Measurements from ENCODE around the gene MAPKAP1.
"Not testable (repeated sequence)": the region's sequence is repeated elsewhere in the genome, so short reads cannot be mapped to it uniquely, and the experiment has no call there.

MAPKAP1 gene

DNA sequence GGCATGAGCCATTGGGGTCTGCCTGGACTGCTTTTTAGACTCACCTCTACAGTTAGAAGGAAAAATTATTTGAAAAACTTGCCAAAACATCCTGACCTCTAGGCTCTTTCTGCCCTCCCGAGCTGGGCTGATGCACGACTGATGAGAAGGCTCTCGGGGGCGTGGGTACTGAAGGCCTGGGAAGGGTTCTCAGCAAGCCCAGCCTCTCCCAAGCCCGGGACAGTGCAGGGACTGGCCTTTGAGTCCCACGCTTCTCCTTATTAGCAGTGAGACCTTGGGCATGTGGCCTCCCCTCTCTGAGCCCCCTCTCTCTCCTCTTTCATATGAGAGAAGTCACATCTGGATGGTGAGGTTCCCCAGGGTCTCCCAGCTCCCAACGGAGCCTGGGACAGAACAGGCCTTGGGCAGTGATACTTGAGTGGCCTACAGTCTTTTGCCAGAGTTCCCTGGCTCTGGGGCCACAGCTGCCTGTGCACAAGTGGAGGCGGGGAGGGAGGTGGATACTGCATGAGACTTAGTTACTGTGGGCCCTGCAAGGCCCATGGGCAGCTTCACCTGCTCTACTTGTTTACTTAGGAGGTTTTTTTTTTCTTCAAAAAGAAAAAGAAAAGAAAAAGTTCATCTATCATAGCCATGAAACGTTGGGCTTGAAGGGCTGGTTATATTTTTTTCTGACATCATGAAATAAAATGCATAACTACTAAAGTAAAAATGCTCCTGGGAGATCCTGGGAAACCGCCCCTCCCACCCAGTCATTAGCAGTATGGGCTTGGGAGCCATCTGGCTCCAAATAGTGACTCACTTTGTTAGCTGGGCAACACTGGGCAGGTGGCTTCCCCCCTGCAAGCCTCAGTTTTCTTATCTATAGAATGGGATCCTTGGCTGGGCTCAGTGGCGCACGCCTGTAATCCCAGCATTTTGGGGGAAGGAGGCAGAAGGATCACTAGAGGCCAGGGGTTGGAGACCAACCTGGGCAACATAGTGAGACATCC is 306.0 kb downstream of the MAPKAP1 start:
- TF ChIP-seq, protein P1, sequence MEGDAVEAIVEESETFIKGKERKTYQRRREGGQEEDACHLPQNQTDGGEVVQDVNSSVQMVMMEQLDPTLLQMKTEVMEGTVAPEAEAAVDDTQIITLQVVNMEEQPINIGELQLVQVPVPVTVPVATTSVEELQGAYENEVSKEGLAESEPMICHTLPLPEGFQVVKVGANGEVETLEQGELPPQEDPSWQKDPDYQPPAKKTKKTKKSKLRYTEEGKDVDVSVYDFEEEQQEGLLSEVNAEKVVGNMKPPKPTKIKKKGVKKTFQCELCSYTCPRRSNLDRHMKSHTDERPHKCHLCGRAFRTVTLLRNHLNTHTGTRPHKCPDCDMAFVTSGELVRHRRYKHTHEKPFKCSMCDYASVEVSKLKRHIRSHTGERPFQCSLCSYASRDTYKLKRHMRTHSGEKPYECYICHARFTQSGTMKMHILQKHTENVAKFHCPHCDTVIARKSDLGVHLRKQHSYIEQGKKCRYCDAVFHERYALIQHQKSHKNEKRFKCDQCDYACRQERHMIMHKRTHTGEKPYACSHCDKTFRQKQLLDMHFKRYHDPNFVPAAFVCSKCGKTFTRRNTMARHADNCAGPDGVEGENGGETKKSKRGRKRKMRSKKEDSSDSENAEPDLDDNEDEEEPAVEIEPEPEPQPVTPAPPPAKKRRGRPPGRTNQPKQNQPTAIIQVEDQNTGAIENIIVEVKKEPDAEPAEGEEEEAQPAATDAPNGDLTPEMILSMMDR (IDR thresholded peaks at IDR 0.05; ENCODE audit: low read length): no peak
- TF ChIP-seq EZH2 (IDR thresholded peaks at IDR 0.05; ENCODE audit: borderline replicate concordance, low read length): no peak
- no peaks in the 10 kb centered on the region for H3K79me2 ChIP-seq (ENCODE audit: insufficient read depth, low read length)
- no peaks in the 10 kb centered on the region for H3K9me3 ChIP-seq (ENCODE audit: low read length)

DNA sequence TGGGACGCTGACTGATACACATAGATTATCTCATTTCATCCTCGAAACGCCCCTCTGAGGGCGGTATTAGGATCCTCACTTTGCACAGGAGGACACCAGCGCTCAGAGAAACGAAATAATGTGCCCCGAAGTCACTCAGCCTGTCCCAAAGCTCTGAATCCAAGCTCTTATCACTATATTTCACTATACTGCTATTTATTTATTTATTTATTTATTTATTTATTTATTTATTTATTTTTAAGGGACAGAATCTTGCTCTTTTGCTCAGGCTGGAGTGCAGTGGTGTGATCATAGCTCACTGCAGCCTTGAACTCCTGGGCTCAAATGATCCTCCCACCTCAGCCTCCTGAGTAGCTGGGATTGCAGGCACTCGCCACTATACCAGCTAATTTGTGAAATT is 306.8 kb downstream of the MAPKAP1 start:
- not testable (repeated sequence) for H3K79me2 ChIP-seq (ENCODE audit: insufficient read depth, low read length); H3F3A ChIP-seq (ENCODE audit: insufficient read depth, low read length); H2AFZ ChIP-seq (ENCODE audit: low read length); H4K20me1 ChIP-seq (ENCODE audit: insufficient read depth, low read length); H3K27me3 ChIP-seq (ENCODE audit: insufficient read depth, low read length); H3K27ac ChIP-seq (ENCODE audit: low read depth, low read length, poor library complexity, severe bottlenecking); H3K36me3 ChIP-seq (ENCODE audit: insufficient read depth, low read length); H3K4me1 ChIP-seq (ENCODE audit: insufficient read depth, low read length, severe bottlenecking); H3K9ac ChIP-seq (ENCODE audit: low read length); H3K4me2 ChIP-seq (ENCODE audit: low read length); H3K4me3 ChIP-seq (ENCODE audit: low read depth, low read length, poor library complexity, severe bottlenecking); H3K9me3 ChIP-seq (ENCODE audit: low read length); H3K9me2 ChIP-seq (ENCODE audit: low read depth, low read length)

More for the DNA sequence above, 306.0 kb downstream of the MAPKAP1 start:
- no peaks in the 10 kb centered on the region for H3K9me2 ChIP-seq (ENCODE audit: low read depth, low read length)
- H3K27ac ChIP-seq (ENCODE audit: low read depth, low read length, poor library complexity, severe bottlenecking): no peak overlapping the region
- H3K4me1 ChIP-seq (ENCODE audit: insufficient read depth, low read length, severe bottlenecking): no peaks in the 10 kb centered on the region
- H3K9ac ChIP-seq (ENCODE audit: low read length): no peak overlapping the region
- no peaks in the 10 kb centered on the region for H4K20me1 ChIP-seq (ENCODE audit: insufficient read depth, low read length)
- H3F3A ChIP-seq (ENCODE audit: insufficient read depth, low read length): no peaks in the 10 kb centered on the region
- no peak overlapping the region for H3K4me3 ChIP-seq (ENCODE audit: low read depth, low read length, poor library complexity, severe bottlenecking)
- no peak overlapping the region for H3K4me2 ChIP-seq (ENCODE audit: low read length)
- no peaks in the 10 kb centered on the region for H3K36me3 ChIP-seq (ENCODE audit: insufficient read depth, low read length)
- peaks cover 4% of the 10 kb centered on the region; the same call in 1 of the 2 replicates for H3K27me3 ChIP-seq (ENCODE audit: insufficient read depth, low read length)
- H2AFZ ChIP-seq (ENCODE audit: low read length): no peak overlapping the region

DNA sequence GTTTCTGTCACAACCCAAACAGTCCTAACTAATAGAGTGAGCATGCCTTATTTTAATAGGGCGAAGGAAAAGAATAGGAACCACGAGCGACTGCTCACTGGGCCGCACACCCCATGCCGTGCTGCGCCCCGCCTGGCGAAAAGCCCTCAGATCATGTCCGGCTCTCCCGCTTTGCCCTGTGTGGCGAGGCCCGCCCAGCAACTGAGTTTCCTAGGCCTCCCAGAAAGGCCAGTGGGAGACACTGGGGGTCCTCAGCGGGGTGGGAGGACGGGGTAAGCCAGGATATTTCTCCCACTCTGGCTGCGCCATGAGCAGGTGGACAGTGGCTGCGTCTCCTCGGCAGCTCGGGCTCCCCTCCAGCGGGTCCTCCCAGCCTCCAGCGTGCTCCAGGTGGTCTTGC is 307.3 kb downstream of the MAPKAP1 start:
- Histone ChIP-seq H3K79me2 (ENCODE audit: insufficient read depth, low read length) (no peaks in the 10 kb centered on the region), H3K4me2 (ENCODE audit: low read length) (no peak overlapping the region), H3K9ac (ENCODE audit: low read length) (no peak overlapping the region), H2AFZ (ENCODE audit: low read length) (no peak overlapping the region), H3K27ac (ENCODE audit: low read depth, low read length, poor library complexity, severe bottlenecking) (no peak overlapping the region), H3K36me3 (ENCODE audit: insufficient read depth, low read length) (no peaks in the 10 kb centered on the region), H3K27me3 (ENCODE audit: insufficient read depth, low read length) (peaks cover 4% of the 10 kb centered on the region; the same call in 1 of the 2 replicates), H4K20me1 (ENCODE audit: insufficient read depth, low read length) (no peaks in the 10 kb centered on the region), H3K4me3 (ENCODE audit: low read depth, low read length, poor library complexity, severe bottlenecking) (no peak overlapping the region), H3F3A (ENCODE audit: insufficient read depth, low read length) (no peaks in the 10 kb centered on the region), H3K4me1 (ENCODE audit: insufficient read depth, low read length, severe bottlenecking) (no peaks in the 10 kb centered on the region), H3K9me2 (ENCODE audit: low read depth, low read length) (no peaks in the 10 kb centered on the region), H3K9me3 (ENCODE audit: low read length) (no peaks in the 10 kb centered on the region)
- TF ChIP-seq, protein P1 (IDR thresholded peaks at IDR 0.05; ENCODE audit: low read length): no peak
- no peak for TF ChIP-seq EZH2 (IDR thresholded peaks at IDR 0.05; ENCODE audit: borderline replicate concordance, low read length)
